PFSK-1 (cell line): ENCODE data around the gene HDDC2.

Experiments used
- FOXP2 ChIP-seq: optimal IDR thresholded peaks from 2 replicates; pipeline ENCODE3; 2011; ENCODE audit warnings: borderline replicate concordance, control low read depth, inconsistent platforms; ENCODE audit not compliant: insufficient read depth; ENCODE audit errors: extremely low read length, extremely low read depth
- POLR2AphosphoS5 ChIP-seq: IDR thresholded peaks from 2 replicates; pipeline ENCODE4 v1.6.1; 2012; ENCODE audit warnings: low read depth, mild to moderate bottlenecking, control low read depth, low read length, moderate library complexity
- SIN3A ChIP-seq: IDR thresholded peaks from 2 replicates; pipeline ENCODE4 v1.6.1; 2012; ENCODE audit warnings: mild to moderate bottlenecking, low read length, moderate library complexity, borderline replicate concordance; ENCODE audit not compliant: insufficient read depth
- TAF1 ChIP-seq: IDR thresholded peaks from 2 replicates; pipeline ENCODE4 v1.6.1; 2012; ENCODE audit warnings: low read length, control low read depth, borderline replicate concordance; ENCODE audit not compliant: insufficient read depth
- TF ChIP-seq, protein P1 (sequence below), 2 experiments: IDR thresholded peaks; 2 replicates each; pipeline versions ENCODE4 v1.6.1 to v1.8.0; 2011 to 2012; ENCODE audit warnings: low read depth in 2 of 2, low read length in 2 of 2, control low read depth in 1 of 2, inconsistent platforms in 1 of 2, mild to moderate bottlenecking in 1 of 2, moderate library complexity in 1 of 2; ENCODE audit not compliant: insufficient read depth in 1 of 2

The HDDC2 gene

DNA sequence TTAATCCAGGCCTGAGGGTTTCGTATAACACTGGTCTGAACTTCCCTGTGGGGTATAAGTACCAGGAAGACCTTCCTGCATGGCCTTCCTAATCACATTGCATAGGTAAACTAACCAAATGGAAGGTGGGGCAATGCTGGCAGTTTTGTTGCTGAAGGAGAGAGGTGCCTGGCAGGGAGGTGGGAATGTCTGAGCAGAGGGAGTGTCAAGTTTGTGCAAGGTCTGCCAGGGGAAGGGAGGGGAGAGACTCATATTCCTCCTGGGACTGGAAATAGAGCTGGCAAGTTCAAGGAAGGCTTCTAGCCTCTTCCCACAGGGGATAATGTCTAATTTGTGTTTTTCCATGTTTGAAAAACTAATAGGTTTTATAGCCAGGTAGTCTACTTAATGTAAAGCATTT is 70.6 kb downstream of the HDDC2 start:
- no peak for TF ChIP-seq FOXP2
- TF ChIP-seq, protein P1, sequence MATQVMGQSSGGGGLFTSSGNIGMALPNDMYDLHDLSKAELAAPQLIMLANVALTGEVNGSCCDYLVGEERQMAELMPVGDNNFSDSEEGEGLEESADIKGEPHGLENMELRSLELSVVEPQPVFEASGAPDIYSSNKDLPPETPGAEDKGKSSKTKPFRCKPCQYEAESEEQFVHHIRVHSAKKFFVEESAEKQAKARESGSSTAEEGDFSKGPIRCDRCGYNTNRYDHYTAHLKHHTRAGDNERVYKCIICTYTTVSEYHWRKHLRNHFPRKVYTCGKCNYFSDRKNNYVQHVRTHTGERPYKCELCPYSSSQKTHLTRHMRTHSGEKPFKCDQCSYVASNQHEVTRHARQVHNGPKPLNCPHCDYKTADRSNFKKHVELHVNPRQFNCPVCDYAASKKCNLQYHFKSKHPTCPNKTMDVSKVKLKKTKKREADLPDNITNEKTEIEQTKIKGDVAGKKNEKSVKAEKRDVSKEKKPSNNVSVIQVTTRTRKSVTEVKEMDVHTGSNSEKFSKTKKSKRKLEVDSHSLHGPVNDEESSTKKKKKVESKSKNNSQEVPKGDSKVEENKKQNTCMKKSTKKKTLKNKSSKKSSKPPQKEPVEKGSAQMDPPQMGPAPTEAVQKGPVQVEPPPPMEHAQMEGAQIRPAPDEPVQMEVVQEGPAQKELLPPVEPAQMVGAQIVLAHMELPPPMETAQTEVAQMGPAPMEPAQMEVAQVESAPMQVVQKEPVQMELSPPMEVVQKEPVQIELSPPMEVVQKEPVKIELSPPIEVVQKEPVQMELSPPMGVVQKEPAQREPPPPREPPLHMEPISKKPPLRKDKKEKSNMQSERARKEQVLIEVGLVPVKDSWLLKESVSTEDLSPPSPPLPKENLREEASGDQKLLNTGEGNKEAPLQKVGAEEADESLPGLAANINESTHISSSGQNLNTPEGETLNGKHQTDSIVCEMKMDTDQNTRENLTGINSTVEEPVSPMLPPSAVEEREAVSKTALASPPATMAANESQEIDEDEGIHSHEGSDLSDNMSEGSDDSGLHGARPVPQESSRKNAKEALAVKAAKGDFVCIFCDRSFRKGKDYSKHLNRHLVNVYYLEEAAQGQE (IDR thresholded peaks at IDR 0.05; ENCODE audit: insufficient read depth in 1 of 2, low read depth in 2 of 2, low read length in 2 of 2): no peak

- no peak for TF ChIP-seq SIN3A
- TF ChIP-seq TAF1: no peak
- TF ChIP-seq, protein P1 (IDR thresholded peaks at IDR 0.05; ENCODE audit: insufficient read depth in 1 of 2, low read depth in 2 of 2, low read length in 2 of 2): no peak
- no peak for TF ChIP-seq POLR2AphosphoS5
- TF ChIP-seq FOXP2: no peak
These were observed 71.1 kb downstream of the HDDC2 start for GRCh38 chr6:125230674-125231073.

DNA sequence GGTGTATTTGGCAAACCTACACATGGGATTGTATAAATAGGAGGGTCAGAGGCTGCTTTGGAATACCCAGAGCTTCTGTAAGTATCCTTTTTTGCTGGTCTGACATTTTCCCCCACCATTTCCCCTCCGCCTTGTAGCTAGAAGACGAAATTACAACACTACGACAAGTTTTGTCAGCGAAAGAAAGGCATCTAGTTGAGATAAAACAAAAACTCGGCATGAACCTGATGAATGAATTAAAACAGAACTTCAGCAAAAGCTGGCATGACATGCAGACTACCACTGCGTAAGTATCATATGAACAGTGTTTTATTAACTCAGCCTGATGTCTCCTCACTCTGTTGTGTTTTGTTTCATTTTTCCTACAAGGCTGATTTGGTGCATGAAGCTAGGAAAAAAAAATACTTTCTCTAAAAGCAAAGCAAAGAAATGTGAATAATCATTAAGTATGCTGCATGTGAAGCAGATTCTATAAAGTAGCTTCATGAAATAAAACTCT is 72.7 kb downstream of the HDDC2 start:
- TF ChIP-seq TAF1 (no peak), SIN3A (no peak), POLR2AphosphoS5 (no peak), FOXP2 (no peak)
- TF ChIP-seq, protein P1 (IDR thresholded peaks at IDR 0.05; ENCODE audit: insufficient read depth in 1 of 2, low read depth in 2 of 2, low read length in 2 of 2): no peak

GRCh38 chr6:125227244-125227643 is 74.5 kb downstream of the HDDC2 start:
- TF ChIP-seq TAF1 (no peak), SIN3A (no peak), FOXP2 (no peak), POLR2AphosphoS5 (no peak)
- TF ChIP-seq, protein P1 (IDR thresholded peaks at IDR 0.05; ENCODE audit: insufficient read depth in 1 of 2, low read depth in 2 of 2, low read length in 2 of 2): no peak
